GM19467 (cell line): ENCODE measurements around the gene PPM1E.
"Not testable (repeated sequence)": the region's sequence is repeated elsewhere in the genome, so short reads cannot be mapped to it uniquely, and the experiment has no call there.

Experiments used
- ATAC-seq: cut with Tn5 transposase; IDR thresholded peaks from one replicate; pipeline ENCODE4 v1.9.1; 2021; ENCODE audit warnings: mild to moderate bottlenecking, moderate library complexity; ENCODE audit not compliant: unreplicated experiment

The PPM1E gene

GRCh38 chr17:58837699-58838098, 82.0 kb downstream of the PPM1E start:
- no peak for ATAC-seq

DNA sequence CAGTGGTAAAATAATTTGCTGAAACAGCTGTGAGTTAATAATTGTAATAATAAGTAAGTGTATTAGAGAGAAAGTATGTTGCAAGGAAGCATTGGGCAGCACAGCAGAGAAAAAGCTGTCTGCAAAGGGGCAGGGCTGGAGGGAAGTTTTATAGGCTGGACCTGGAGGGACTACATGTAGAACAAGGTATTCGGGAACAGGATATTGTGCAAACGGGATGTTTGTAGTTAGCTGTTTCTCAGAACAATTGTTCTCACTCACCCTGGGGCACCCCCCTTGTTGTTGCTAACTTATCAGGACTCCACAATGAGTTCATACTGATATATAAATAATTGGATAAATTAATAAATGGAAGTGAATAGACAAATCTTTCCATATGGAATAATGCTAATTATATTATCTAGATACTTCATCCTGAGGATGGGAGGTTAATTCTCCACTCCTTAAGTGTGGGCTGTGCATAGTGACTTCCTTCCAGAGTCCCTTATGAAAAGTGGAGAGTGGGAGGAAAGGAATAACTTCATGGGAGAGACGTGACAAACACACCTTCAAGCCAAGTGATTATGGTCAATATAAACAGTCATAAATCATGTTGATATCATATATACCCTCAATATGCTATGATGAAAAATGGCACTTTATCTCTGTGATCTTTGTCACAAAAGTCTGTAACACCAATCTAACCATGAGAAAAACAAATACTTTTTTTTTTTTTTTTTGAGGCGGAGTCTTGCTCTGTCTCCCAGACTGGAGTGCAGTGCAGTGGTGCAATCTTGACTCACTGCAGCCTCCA, 85.4 kb downstream of the PPM1E start:
- no peak for ATAC-seq

GRCh38 chr17:58846413-58846812, 90.8 kb downstream of the PPM1E start:
- ATAC-seq: not testable (repeated sequence)

- not testable (repeated sequence) for ATAC-seq
Observed at GRCh38 chr17:58850106-58850505, 94.5 kb downstream of the PPM1E start.

GRCh38 chr17:58865301-58865700, 109.6 kb downstream of the PPM1E start:
- no peak for ATAC-seq

GRCh38 chr17:58870747-58871146, 115.1 kb downstream of the PPM1E start:
- ATAC-seq: no peak

- no peak for ATAC-seq
Observed at GRCh38 chr17:58873926-58874325, 118.3 kb downstream of the PPM1E start.

DNA sequence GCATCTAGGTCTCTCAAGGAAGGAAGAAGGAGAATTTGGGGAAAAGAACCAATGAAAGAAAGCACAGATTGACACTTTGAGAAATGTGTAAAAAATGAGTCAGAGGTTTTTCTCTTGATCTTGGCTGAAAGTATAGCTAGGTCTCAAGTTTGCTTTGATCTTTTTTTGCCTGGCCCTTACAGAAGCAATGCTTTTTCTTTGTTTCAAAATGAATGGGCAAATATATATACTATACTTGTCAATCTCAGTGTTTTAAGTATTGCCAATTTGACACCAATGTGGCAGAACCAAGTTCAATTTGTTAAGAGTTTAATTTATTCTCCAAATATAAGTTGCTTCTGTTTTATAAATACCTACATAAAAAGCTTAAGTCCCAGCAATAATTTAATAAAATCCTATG, 119.6 kb downstream of the PPM1E start:
- ATAC-seq: no peak

- no peak for ATAC-seq
Observed at GRCh38 chr17:58884161-58884560, 128.5 kb downstream of the PPM1E start.

- ATAC-seq: no peak
Observed at GRCh38 chr17:58886514-58886913, 130.9 kb downstream of the PPM1E start.

GRCh38 chr17:58889928-58890327, 134.3 kb downstream of the PPM1E start:
- ATAC-seq: no peak

- ATAC-seq: no peak
Observed at GRCh38 chr17:58899191-58899590, 143.5 kb downstream of the PPM1E start.

GRCh38 chr17:58902322-58902721, 146.7 kb downstream of the PPM1E start:
- ATAC-seq: no peak

DNA sequence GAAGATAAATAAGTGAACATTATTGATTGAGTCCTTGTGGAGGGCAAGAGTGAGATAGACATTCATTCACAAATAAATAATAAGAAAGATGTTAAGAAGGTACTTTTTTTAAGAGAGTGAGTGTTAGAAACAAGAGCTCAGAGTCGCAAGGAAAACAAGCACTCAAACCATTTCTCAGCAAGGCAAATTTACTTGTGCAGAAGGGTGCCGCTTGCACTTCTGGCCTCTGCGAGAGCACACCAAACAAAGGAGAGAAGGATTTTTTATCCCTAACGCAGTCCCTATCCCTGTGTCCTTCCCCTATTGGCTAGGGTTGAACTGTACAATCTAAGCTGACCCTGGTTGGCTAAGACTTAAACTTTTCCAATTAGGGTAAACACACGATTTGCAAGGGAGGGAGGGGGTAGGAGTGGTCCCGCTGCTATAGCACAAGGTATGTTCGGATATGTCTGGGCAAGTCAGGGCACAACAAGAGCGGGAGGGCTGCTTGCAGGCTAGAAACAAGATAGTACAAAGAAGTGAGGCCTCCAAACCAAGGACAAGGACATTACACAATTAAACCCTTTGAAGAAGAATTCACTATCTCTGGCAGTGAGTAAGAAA, 156.2 kb downstream of the PPM1E start:
- no peak for ATAC-seq

DNA sequence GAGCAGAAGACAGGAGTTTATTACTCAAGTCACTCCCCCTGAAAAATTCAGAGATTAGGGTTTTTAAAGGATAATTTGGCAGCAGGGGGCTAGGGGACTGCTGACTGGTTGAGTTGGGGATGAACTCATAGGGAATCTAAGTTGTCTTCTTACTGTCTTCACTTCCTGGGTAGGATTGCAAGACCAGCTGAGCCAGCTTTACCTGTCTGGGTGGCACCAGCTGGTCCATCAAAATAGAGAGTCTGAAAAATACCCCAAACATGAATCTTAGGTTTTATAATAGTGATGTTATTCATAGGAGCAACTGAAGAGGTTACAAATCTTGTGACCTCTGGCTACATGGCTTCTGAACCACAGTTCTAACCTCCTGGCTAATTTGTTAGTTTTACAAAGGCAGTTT, 157.9 kb downstream of the PPM1E start:
- no peak for ATAC-seq

DNA sequence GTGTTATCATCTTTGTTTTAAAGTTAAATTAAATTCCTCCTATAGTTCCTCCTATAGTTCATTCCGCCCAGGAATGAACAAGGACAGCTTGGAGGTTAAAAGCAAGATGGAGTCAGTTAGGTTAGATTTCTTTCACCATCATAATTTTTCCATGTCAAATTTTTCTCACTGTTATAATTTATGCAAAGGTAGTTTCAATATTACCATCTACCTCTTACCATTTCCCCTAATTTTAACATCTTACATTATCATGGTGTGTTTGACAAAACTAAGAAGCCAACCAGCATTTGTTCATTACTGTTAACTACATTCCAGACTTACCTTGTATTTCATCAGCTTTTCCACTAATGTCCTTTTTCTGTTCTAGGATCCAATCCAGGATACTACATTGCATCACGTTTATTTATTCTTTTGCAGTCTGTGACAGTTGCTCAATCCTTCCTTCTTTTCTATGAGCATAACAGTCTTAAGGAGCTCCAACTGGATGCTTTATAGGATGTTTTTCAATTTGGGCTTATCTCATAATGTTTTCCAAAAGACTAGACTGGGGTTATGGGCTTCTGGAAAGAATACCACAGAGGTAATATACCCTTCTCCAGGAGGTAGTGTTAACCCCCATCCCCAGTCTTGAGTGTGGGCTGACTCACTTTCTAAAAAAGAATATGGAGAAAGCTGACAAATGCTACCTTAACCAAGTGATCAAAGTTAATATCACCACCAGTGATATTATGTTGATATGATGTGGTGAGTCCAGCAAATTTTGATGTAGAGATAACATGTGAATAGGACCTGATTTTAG, 158.5 kb downstream of the PPM1E start:
- no peak for ATAC-seq

DNA sequence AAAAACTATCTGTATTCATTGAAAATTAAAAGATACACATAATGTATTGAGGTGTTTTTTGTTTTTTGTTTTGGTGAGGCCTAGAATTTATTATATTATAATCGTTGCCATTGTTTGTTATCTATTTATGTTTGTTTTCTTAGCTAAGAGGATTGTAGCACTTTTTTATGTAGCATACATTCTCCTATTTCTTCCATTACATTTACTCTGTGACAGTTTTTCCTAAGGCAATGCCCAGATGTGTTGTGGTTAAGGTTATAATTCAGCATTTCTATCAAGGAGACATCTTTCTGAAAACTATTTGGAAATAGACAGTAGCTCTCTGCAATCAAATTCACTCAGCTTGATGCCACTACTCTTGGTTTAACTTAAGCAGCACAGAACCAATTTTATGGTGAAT, 161.6 kb downstream of the PPM1E start:
- ATAC-seq: no peak

GRCh38 chr17:58918072-58918471, 162.4 kb downstream of the PPM1E start:
- no peak for ATAC-seq

GRCh38 chr17:58918884-58919283, 163.2 kb downstream of the PPM1E start:
- ATAC-seq: no peak

DNA sequence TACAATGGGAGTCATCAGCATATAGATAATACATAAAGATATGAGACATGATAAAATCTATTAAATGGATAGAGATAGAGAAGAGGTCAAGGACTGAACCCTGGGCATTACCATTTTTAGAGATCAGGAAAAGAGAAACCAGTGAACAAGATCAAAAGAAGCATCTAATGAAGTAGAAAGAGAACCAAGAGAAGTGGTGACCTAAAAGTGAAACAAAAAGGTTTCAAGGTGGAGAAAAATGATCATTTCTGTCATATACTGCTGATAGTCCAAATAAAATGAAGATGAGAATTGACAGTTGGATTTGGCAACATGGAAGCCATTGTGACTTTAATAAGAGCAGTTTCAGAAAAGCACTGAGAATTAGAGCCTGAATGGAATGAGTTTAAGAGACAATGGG, 165.1 kb downstream of the PPM1E start:
- ATAC-seq: no peak

DNA sequence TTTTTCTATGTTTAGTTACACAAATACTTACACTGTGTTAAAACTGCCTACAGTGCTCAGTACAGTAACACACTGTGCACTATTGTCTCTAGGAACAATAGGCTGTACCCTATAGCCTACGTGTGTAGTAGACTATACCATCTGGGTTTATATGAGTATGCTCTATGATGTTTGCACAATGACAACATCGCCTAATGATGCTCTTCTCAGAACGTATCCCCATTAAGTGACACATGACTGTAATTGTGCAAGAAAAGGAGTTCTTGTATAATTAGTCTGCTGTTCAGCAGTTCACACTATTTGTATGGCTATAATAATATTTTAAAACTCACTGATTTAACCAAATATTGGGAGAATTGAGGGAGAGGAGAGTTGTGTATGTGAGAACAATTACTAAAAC, 177.3 kb downstream of the PPM1E start:
- ATAC-seq: no peak

DNA sequence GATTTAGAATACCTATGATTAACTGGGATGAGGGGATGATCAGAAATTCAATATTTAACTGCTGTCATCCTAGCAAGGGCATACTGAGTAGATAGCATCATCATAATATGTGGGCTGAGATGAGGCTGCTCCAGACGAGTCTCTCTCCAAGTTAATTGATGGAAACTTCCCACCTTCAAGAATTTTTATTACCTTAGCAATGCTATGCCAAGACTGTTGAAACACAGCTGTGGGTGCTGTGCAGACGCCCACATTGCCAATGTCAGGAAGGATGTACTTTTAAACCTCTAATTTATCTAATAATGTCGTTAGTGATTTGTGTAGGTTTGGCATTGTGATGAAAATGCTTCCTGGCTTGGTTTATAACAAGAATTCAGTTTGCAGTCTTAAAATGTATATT, 180.6 kb downstream of the PPM1E start:
- ATAC-seq: no peak
